Activated CD4-positive, alpha-beta memory T cell treated with anti-CD3 and anti-CD28 coated beads for 36 hours (primary cell): ENCODE data around the gene WDR54. TPM values are rescaled to one million over a fixed set of nuclear protein-coding genes. Genes with fewer than 3 reads are reported as not detected.

Experiments used
- CTCF ChIA-PET: fragments of 350-600 bp; sonication (Branson Sonifier 250); formaldehyde crosslinking; loops from one replicate; lab custom pipeline; 2021; ENCODE audit warnings: antibody characterized with exemption, inconsistent platforms; lab: Charles Lee
- POLR2A ChIA-PET: fragments of 350-600 bp; sonication (Branson Sonifier 250); formaldehyde crosslinking; loops from one replicate; lab custom pipeline; 2021; ENCODE audit warnings: antibody characterized with exemption; lab: Charles Lee
- DNase-seq: peaks from one replicate; pipeline ENCODE4 v3.0.0-alpha.2; 2020
- H3K27ac Mint-ChIP-seq: one replicate; pipeline ENCODE4 v1.8.0; 2021; ENCODE audit warnings: mixed read lengths
- H3K27me3 Mint-ChIP-seq: one replicate; pipeline ENCODE4 v1.8.0; 2021; ENCODE audit warnings: mixed read lengths
- H3K36me3 Mint-ChIP-seq: one replicate; pipeline ENCODE4 v1.8.0; 2021; ENCODE audit warnings: mixed read lengths
- H3K4me1 Mint-ChIP-seq: one replicate; pipeline ENCODE4 v1.8.0; 2021; ENCODE audit warnings: low read depth, mixed read lengths
- H3K4me3 Mint-ChIP-seq: one replicate; pipeline ENCODE4 v1.8.0; 2021; ENCODE audit warnings: mild to moderate bottlenecking, mixed read lengths
- H3K9me3 Mint-ChIP-seq: one replicate; pipeline ENCODE4 v1.8.0; 2021; ENCODE audit warnings: mixed read lengths
- intact Hi-C: fragments of 100-400 bp; cut with micrococcal nuclease; formaldehyde crosslinking; loops from one replicate; pipeline ENCODE4 v1.15.1; 2023
- total RNA-seq, 2 experiments: library from RNA; stranded (reverse); gene quantifications; one replicate each; pipeline ENCODE4 v1.2.3, GENCODE V29; 2021

Gene WDR54
- total RNA-seq, 2 experiments from 2014 or later: 101 TPM

- DNase-seq: no peak
- ChIA-PET POLR2A (no interaction called here), CTCF (no interaction called here)
- no peaks in the 10 kb centered on the region for H3K36me3 Mint-ChIP-seq
- peaks cover 10% of the 10 kb centered on the region for H3K4me1 Mint-ChIP-seq
- H3K4me3 Mint-ChIP-seq: no peak overlapping the region
- no peak overlapping the region for H3K27ac Mint-ChIP-seq
- peaks cover 11% of the 10 kb centered on the region for H3K27me3 Mint-ChIP-seq
- intact Hi-C loops: no loop called here
- H3K9me3 Mint-ChIP-seq: no peaks in the 10 kb centered on the region
Measured at GRCh38 chr2:74444498-74445318, 23.2 kb downstream of the WDR54 start.

DNA sequence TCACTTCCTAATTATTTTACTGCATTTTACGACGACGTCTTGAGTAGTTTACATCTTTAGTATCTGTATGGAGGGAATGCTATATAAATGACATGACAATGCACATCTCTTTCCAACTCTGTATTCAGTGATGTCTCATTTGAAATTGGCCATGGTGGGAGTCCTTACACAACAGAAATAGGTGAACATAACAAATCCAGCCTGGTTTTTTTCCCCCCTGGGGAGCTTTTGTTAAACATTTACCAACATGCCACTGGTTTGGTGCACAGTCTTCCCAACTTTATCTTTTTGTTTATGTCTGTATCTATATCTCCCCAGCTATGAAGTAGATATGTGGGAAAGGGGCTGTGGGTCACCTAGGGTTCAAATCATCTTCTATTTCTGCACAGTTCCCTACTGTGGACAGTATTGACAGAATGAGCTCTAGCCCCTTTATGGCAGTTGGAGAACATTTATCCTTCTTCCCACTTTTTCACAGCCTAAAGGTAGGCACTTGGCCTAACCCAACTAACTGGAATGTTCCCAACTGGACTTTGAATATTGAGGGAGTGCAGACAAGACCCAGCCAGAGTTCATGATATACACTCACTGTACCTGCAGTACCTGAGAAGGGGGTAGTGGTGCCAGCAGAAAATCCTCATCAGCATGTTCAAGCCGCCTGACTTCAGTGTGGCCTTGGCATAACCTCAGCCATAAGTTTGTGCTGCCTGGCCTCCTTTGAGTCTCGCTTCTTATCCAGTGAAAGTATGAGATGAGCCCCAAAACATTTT, 25.9 kb downstream of the WDR54 start:
- DNase-seq: no peak
- H3K27ac Mint-ChIP-seq: no peak overlapping the region
- H3K36me3 Mint-ChIP-seq: no peaks in the 10 kb centered on the region
- ChIA-PET POLR2A (no interaction called here), CTCF (interaction anchor here (0.6 kb wide), 1 partner anchor 14 kb away, joined by 4 read pairs; no protein-coding TSS in a partner anchor)
- peaks cover 1% of the 10 kb centered on the region for H3K4me1 Mint-ChIP-seq
- intact Hi-C loops: no loop called here
- no peak overlapping the region for H3K4me3 Mint-ChIP-seq
- H3K9me3 Mint-ChIP-seq: no peaks in the 10 kb centered on the region
- peaks cover 3% of the 10 kb centered on the region for H3K27me3 Mint-ChIP-seq

DNA sequence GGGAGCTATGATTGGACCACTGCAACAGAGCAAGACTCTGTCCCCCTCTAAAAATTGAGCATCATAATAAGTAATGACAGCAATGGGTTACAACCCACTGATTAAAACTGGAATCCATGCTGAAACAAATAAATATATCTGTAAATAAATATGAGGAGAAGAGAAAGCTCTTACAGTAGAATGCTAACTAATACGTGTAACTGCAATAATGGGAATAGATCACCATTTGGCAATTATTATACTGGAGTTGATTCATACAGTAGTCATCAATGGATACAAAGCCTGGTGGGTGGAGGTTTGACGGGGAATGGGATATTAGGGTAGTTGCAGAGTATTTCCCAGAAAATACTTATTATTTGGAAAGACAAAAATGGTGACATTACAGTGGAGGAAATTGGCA, 27.2 kb downstream of the WDR54 start:
- Mint-ChIP-seq H3K9me3 (no peaks in the 10 kb centered on the region), H3K36me3 (no peaks in the 10 kb centered on the region), H3K4me1 (peaks cover 10% of the 10 kb centered on the region), H3K27me3 (peaks cover 2% of the 10 kb centered on the region), H3K4me3 (no peak overlapping the region), H3K27ac (no peak overlapping the region)
- intact Hi-C loops: no loop called here
- ChIA-PET CTCF (no interaction called here), POLR2A (no interaction called here)
- no peak for DNase-seq

GRCh38 chr2:74450570-74451190, 29.1 kb downstream of the WDR54 start:
- Mint-ChIP-seq H3K9me3 (no peaks in the 10 kb centered on the region), H3K27me3 (no peaks in the 10 kb centered on the region), H3K36me3 (peaks cover 1% of the 10 kb centered on the region), H3K27ac (no peak overlapping the region), H3K4me1 (peaks cover 23% of the 10 kb centered on the region), H3K4me3 (no peak overlapping the region)
- DNase-seq: no peak
- intact Hi-C loops: loop anchor here (10.0 kb wide), 1 partner anchor 1216 kb away; the partner anchor contains the start of genes CCT7 and PRADC1
- ChIA-PET CTCF (interaction anchor here (0.7 kb wide), 1 partner anchor 471 kb away, joined by 3 read pairs; no protein-coding TSS in a partner anchor), POLR2A (no interaction called here)

- DNase-seq: peak; percentile 99
- Mint-ChIP-seq H3K4me3 (peak within 1 kb of the TSS; percentile 87), H3K36me3 (peaks cover 7% of the 10 kb centered on the region), H3K27me3 (peaks cover 2% of the 10 kb centered on the region), H3K4me1 (peaks cover 53% of the 10 kb centered on the region), H3K27ac (peak within 1 kb of the TSS; percentile 99), H3K9me3 (no peaks in the 10 kb centered on the region)
- intact Hi-C loops: loop anchor here (1.0 to 10.0 kb wide), 9 partner anchors 15 to 1220 kb away; partner anchors contain the start of genes AUP1, C2orf81, CCT7 and HTRA2
- ChIA-PET POLR2A (interaction anchor here (0.5 to 3.0 kb wide), 8 partner anchors 12 to 133 kb away, joined by 3 to 11 read pairs (median 6); partner anchors contain the start of genes AUP1, C2orf81, CCDC142 and HTRA2), CTCF (interaction anchor here (0.8 to 2.7 kb wide), 12 partner anchors 10 to 276 kb away, joined by 3 to 25 read pairs (median 4); partner anchors contain the start of genes AUP1, C2orf81, CCDC142 and HTRA2)
Measured at GRCh38 chr2:74454654-74455511, 33.4 kb downstream of the WDR54 start, which contains the start of gene INO80B. Gene INO80B, plus strand, starts transcription at chr2:74455087. Its CDS starts 30 bp downstream, at chr2:74455117.

- H3K36me3 Mint-ChIP-seq: peaks cover 13% of the 10 kb centered on the region
- H3K27me3 Mint-ChIP-seq: peaks cover 2% of the 10 kb centered on the region
- intact Hi-C loops: loop anchor here (1.0 to 10.0 kb wide), 2 partner anchors 8 to 1222 kb away; partner anchors contain the start of genes CCT7, MOGS and PRADC1
- H3K27ac Mint-ChIP-seq: peak overlapping the region; percentile 99
- CTCF ChIA-PET: interaction anchor here (0.7 to 3.6 kb wide), 4 partner anchors 14 to 207 kb away, joined by 4 to 19 read pairs (median 14); partner anchors contain the start of genes CCDC142, HTRA2 and TTC31
- no peak for DNase-seq
- POLR2A ChIA-PET: interaction anchor here (0.9 to 3.0 kb wide), 4 partner anchors 25 to 253 kb away, joined by 3 to 11 read pairs (median 7); partner anchors contain the start of genes AUP1, C2orf81, HTRA2 and WDR54
- no peaks in the 10 kb centered on the region for H3K9me3 Mint-ChIP-seq
- peaks cover 58% of the 10 kb centered on the region for H3K4me1 Mint-ChIP-seq
- H3K4me3 Mint-ChIP-seq: peak overlapping the region; percentile 87
Measured at GRCh38 chr2:74457129-74457548, 35.6 kb downstream of the WDR54 start.

DNA sequence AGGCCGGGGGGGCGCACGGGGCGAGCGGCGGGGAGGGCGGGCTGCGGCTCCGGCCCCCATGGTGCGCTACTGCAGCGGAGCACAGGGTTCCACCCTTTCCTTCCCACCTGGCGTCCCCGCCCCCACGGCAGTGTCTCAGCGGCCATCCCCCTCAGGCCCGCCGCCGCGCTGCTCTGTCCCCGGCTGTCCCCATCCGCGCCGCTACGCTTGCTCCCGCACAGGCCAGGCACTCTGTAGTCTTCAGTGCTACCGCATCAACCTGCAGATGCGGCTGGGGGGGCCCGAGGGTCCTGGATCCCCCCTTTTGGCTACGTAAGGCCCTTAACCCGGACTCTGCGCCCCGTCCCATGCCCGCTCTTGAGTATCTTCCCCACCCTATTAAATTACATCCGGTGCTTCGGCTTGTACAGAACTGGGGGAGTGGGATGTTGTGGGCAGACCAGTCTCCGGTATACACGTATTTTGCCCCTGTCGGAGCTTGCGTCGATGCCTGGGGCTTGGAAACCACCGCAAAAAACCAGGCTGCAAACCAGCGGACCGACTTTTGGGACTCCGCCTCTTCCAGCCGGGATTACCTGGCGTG, 36.1 kb downstream of the WDR54 start:
- H3K9me3 Mint-ChIP-seq: no peaks in the 10 kb centered on the region
- intact Hi-C loops: loop anchor here (1.0 to 10.0 kb wide), 7 partner anchors 8 to 1223 kb away; partner anchors contain the start of genes AUP1, CCT7, HTRA2 and MOGS
- CTCF ChIA-PET: interaction anchor here (0.9 to 3.6 kb wide), 4 partner anchors 9 to 74 kb away, joined by 5 to 19 read pairs (median 14); partner anchors contain the start of genes CCDC142, HTRA2 and TTC31
- H3K36me3 Mint-ChIP-seq: peaks cover 13% of the 10 kb centered on the region
- POLR2A ChIA-PET: interaction anchor here (0.9 to 3.2 kb wide), 6 partner anchors 14 to 253 kb away, joined by 3 to 20 read pairs (median 12); partner anchors contain the start of genes AUP1, C2orf81, CCDC142 and HTRA2
- H3K4me3 Mint-ChIP-seq: peak overlapping the region; percentile 87
- peak; percentile 89 for DNase-seq
- H3K4me1 Mint-ChIP-seq: peaks cover 55% of the 10 kb centered on the region
- H3K27ac Mint-ChIP-seq: peak overlapping the region; percentile 99
- H3K27me3 Mint-ChIP-seq: peaks cover 2% of the 10 kb centered on the region

GRCh38 chr2:74458132-74458937, 36.8 kb downstream of the WDR54 start, which contains the start of gene WBP1:
Gene WBP1, plus strand, starts transcription at chr2:74458438. Its CDS starts 165 bp downstream, at chr2:74458603.
- ChIA-PET CTCF (interaction anchor here (0.9 to 3.6 kb wide), 6 partner anchors 8 to 73 kb away, joined by 5 to 19 read pairs (median 8); partner anchors contain the start of genes CCDC142, HTRA2, MRPL53 and TTC31), POLR2A (interaction anchor here (0.9 to 3.2 kb wide), 8 partner anchors 10 to 254 kb away, joined by 3 to 20 read pairs (median 8); partner anchors contain the start of genes AUP1, C2orf81, CCDC142 and DQX1)
- intact Hi-C loops: loop anchor here (1.0 to 10.0 kb wide), 6 partner anchors 14 to 1224 kb away; partner anchors contain the start of genes AUP1, CCT7, HTRA2 and MRPL53
- Mint-ChIP-seq H3K27me3 (peaks cover 2% of the 10 kb centered on the region), H3K36me3 (peaks cover 20% of the 10 kb centered on the region), H3K27ac (peak within 1 kb of the TSS; percentile 99), H3K9me3 (no peaks in the 10 kb centered on the region), H3K4me1 (peaks cover 55% of the 10 kb centered on the region), H3K4me3 (peak within 1 kb of the TSS; percentile 87)
- DNase-seq: peak; percentile 100

- intact Hi-C loops: loop anchor here (1.0 to 10.0 kb wide), 6 partner anchors 13 to 1224 kb away; partner anchors contain the start of genes AUP1, CCT7, HTRA2 and MRPL53
- no peaks in the 10 kb centered on the region for H3K9me3 Mint-ChIP-seq
Measured at GRCh38 chr2:74458938-74459363, 37.4 kb downstream of the WDR54 start.

More at GRCh38 chr2:74458938-74459363, 37.4 kb downstream of the WDR54 start:
- H3K4me3 Mint-ChIP-seq: peak overlapping the region; percentile 87
- H3K36me3 Mint-ChIP-seq: peaks cover 20% of the 10 kb centered on the region
- CTCF ChIA-PET: interaction anchor here (0.9 to 3.6 kb wide), 6 partner anchors 8 to 72 kb away, joined by 5 to 19 read pairs (median 8); partner anchors contain the start of genes CCDC142, HTRA2, MRPL53 and TTC31
- peaks cover 2% of the 10 kb centered on the region for H3K27me3 Mint-ChIP-seq
- peaks cover 58% of the 10 kb centered on the region for H3K4me1 Mint-ChIP-seq
- POLR2A ChIA-PET: interaction anchor here (1.1 to 3.2 kb wide), 7 partner anchors 10 to 72 kb away, joined by 3 to 20 read pairs (median 10); partner anchors contain the start of genes AUP1, C2orf81, CCDC142 and DQX1
- DNase-seq: peak; percentile 46
- H3K27ac Mint-ChIP-seq: peak overlapping the region; percentile 99
